Stimulated activated CD8-positive, alpha-beta memory T cell treated with anti-CD3 and anti-CD28 coated beads, Interleukin-12 subunit alpha, Interleukin-12 subunit beta, amount 100 ng/mL, for 4 hours (primary cell): ENCODE results near the gene UBE2N.
"Not testable (repeated sequence)": the region's sequence is repeated elsewhere in the genome, so short reads cannot be mapped to it uniquely, and the experiment has no call there.

ENCODE experiments used
- DNase-seq: peaks from one replicate; pipeline ENCODE4 v3.0.0-alpha.2; 2020; ENCODE audit warnings: low read depth

The UBE2N gene

GRCh38 chr12:93443576-93443975, 1.8 kb upstream of the UBE2N start:
- DNase-seq: no peak

GRCh38 chr12:93442411-93443340, 929 bp upstream of the UBE2N start:
- DNase-seq: no peak

- peak; percentile 15 for DNase-seq
These were observed 598 bp downstream of the UBE2N start for GRCh38 chr12:93441081-93441616.

GRCh38 chr12:93440043-93440835, 1.5 kb downstream of the UBE2N start:
- no peak for DNase-seq

GRCh38 chr12:93438266-93439050, 3.3 kb downstream of the UBE2N start:
- DNase-seq: no peak

- no peak for DNase-seq
These were observed 7.4 kb downstream of the UBE2N start for GRCh38 chr12:93434256-93434865.

- DNase-seq: not testable (repeated sequence)
These were observed 9.7 kb downstream of the UBE2N start for GRCh38 chr12:93432031-93432430.

GRCh38 chr12:93430280-93430679, 11.5 kb downstream of the UBE2N start:
- DNase-seq: no peak

GRCh38 chr12:93429852-93430251, 11.9 kb downstream of the UBE2N start:
- no peak for DNase-seq

- DNase-seq: no peak
These were observed 12.3 kb downstream of the UBE2N start for GRCh38 chr12:93429448-93429847.

GRCh38 chr12:93427779-93428564, 13.8 kb downstream of the UBE2N start:
- no peak for DNase-seq

GRCh38 chr12:93426412-93426805, 15.3 kb downstream of the UBE2N start:
- no peak for DNase-seq

- DNase-seq: no peak
These were observed 15.9 kb downstream of the UBE2N start for GRCh38 chr12:93425736-93426411.

- DNase-seq: no peak
These were observed 19.7 kb downstream of the UBE2N start for GRCh38 chr12:93422050-93422449.

GRCh38 chr12:93419388-93420034, 22.2 kb downstream of the UBE2N start:
- no peak for DNase-seq

- DNase-seq: no peak
These were observed 23.7 kb downstream of the UBE2N start for GRCh38 chr12:93417967-93418480.

- no peak for DNase-seq
These were observed 25.9 kb downstream of the UBE2N start for GRCh38 chr12:93415723-93416464.

- no peak for DNase-seq
These were observed 28.7 kb downstream of the UBE2N start for GRCh38 chr12:93413064-93413463.

- DNase-seq: not testable (repeated sequence)
These were observed 29.4 kb downstream of the UBE2N start for GRCh38 chr12:93412396-93412795.
